Epithelial cell of proximal tubule (primary cell): ENCODE data around the gene MIOX. TPM values are rescaled to one million over a fixed set of nuclear protein-coding genes. Genes with fewer than 3 reads are reported as not detected.

ENCODE experiments used
- DNase-seq: peaks from one replicate; pipeline ENCODE4 v3.0.0-alpha.2; 2011; ENCODE audit warnings: low read depth
- H3K4me3 ChIP-seq: 2 replicates; pipeline ENCODE4 v1.5.1; 2011; ENCODE audit warnings: low read depth, mild to moderate bottlenecking, low read length
- total RNA-seq: library from RNA; depleted of rRNA; stranded (reverse); fragments of >200 nt; gene quantifications from 2 replicates; pipeline ENCODE4 v1.2.3, GENCODE V29; 2015
- TF ChIP-seq, protein P1 (sequence below): conservative IDR thresholded peaks from 2 replicates; pipeline ENCODE4 v1.5.1; 2012; ENCODE audit warnings: low read depth, mild to moderate bottlenecking, low read length

The MIOX gene
- total RNA-seq, 1 donor from 2014 or later: not detected

DNA sequence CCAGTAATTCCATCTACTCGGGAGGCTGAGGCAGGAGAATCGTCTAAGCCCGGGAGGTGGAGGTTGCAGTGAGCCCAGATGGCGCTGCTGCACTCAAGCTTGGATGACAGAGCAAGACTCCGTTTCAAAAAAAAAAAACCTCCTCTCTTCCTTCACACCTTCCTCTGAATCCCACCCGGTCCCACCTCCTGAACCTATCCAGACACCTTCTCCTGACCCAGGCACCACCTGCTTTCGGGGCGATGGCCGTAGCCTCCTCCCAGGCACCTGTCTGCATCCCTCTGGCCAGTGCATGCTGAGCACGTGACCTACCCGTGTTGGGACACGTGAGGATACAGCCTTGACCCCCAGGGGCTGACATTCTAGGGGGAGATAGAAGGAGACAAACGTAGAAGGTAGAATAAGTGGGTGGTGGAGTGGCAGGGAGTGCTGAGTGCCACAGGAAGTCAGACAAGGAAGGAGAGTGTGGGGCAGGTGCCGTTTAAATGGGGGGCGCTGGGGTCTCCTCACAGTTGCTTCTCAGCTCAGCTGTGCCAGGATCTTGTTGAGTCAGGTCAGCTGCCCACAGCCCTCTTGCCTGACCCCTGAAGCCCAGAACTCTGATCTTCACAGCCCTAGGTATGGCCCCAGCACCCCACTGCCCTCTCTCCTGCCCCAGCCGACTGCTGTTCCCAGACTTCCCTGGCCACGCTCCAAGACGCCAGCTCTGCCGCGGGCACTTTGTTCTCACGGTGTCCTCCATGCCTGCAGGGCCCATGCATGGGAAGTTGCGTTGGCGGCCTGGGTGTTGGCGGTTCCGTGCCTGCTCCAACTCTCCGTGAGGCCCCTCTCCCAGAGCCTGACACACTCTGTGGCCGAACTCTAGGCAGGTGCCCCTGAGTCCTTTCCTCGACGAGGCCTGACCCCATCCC lies 1.2 kb upstream of the MIOX start:
- no peak overlapping the region for H3K4me3 ChIP-seq
- TF ChIP-seq, protein P1, sequence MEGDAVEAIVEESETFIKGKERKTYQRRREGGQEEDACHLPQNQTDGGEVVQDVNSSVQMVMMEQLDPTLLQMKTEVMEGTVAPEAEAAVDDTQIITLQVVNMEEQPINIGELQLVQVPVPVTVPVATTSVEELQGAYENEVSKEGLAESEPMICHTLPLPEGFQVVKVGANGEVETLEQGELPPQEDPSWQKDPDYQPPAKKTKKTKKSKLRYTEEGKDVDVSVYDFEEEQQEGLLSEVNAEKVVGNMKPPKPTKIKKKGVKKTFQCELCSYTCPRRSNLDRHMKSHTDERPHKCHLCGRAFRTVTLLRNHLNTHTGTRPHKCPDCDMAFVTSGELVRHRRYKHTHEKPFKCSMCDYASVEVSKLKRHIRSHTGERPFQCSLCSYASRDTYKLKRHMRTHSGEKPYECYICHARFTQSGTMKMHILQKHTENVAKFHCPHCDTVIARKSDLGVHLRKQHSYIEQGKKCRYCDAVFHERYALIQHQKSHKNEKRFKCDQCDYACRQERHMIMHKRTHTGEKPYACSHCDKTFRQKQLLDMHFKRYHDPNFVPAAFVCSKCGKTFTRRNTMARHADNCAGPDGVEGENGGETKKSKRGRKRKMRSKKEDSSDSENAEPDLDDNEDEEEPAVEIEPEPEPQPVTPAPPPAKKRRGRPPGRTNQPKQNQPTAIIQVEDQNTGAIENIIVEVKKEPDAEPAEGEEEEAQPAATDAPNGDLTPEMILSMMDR: peak; percentile 24
- no peak for DNase-seq

DNA sequence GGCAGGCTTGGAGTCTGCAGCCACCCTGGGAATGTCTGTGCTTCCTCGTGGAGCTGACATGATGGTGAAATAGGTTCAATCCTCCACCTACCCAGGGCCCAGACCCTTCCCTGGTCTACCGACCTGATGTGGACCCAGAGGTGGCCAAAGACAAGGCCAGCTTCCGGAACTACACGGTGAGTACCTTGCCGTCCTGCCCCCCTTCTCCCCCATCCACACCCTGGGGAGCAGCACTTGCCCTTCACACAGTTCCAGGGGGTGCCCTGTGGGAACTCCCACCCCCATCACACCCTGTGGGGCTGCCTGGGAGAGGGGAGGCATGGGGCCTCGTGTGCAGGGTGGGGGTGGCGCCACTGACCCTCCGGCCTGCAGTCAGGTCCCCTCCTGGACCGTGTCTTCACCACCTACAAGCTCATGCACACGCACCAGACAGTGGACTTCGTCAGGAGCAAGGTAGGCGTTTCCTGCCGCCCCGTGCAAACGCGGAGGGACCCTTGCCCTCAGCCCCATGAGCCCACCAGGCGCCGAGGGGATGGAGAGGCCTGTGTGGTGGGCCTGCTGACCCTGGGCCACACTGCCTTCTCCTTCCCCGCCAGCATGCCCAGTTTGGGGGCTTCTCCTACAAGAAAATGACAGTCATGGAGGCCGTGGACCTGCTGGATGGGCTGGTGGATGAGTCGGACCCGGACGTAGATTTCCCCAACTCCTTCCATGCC lies 789 bp downstream of the MIOX start:
- H3K4me3 ChIP-seq: peak overlapping the region; percentile 58
- TF ChIP-seq, protein P1: no peak
- no peak for DNase-seq

DNA sequence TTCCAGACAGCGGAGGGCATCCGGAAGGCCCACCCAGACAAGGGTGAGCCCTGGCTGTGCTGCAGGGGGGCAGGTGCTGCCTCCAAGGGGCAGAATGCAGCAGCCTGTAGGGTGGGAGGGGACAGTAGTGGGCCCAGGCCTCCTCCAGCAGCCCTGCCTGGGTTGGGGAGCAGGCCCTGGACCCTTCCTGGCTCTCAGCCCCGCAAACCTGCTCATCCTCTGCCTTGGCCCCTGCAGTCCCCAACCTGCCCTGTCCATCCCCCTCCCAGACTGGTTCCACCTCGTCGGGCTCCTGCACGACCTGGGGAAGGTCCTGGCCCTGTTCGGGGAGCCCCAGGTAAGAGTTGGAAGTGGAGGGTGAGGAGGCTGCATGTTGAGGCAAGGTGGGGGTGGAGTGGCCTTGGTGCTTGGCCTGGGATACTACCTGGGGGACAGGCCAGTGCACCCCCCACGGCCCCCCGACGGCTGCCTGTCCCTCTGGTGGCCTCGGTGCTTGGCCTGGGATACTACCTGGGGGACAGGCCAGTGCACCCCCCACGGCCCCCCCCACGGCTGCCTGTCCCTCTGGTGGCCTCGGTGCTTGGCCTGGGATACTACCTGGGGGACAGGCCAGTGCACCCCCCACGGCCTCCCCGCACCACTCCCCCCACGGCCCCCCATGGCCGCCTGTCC lies 1.5 kb downstream of the MIOX start:
- H3K4me3 ChIP-seq: peak overlapping the region; percentile 58
- no peak for DNase-seq
- TF ChIP-seq, protein P1: no peak

DNA sequence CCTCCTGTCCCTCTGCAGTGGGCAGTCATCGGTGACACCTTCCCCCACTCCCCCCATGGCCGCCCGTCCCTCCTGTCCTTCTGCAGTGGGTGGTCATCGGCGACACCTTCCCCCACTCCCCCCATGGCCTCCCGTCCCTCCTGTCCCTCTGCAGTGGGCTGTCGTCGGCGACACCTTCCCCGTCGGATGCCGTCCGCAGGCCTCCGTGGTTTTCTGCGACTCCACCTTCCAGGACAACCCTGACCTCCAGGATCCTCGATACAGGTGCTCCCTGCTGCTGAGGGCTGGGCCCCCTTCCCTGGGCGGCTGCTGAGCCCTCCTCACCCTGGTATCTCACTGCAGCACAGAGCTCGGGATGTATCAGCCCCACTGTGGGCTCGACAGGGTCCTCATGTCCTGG lies 2.2 kb downstream of the MIOX start:
- no peak for DNase-seq
- TF ChIP-seq, protein P1: no peak
- H3K4me3 ChIP-seq: no peak overlapping the region

DNA sequence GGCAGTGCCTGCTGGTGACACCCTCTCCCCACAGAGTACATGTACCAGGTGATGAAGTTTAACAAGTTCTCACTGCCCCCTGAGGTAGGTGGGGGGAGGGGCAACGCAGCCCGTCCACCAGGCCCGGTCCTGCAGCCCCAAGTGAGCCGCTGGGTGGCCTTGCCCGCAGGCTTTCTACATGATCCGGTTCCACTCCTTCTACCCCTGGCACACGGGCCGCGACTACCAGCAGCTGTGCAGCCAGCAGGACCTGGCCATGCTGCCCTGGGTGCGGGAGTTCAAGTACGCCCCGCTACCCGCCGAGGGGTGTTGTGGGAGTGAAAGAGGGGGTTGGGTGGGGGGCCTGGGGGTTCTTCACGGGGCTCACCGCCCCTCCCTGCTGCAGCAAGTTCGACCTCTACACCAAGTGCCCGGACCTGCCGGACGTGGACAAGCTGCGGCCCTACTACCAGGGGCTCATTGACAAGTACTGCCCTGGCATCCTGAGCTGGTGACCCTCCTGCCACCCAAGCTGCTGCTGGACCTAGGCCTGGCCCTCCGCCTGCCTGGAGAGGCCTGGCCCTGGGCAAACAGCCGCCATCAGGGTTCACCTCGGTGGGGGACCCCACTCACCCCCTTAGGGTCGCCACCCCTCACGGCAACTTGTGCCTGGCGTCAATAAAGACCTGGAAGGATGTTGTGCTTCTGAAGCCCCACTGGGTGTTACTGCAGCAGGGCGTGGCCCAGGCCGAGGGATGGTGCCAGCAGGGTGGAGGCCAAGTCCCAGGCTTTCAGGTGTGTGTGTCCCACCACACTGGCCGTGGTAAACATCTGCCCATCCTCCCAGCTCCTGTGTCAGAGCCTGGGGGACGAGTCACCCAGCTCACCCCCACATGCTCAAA lies 2.9 kb downstream of the MIOX start:
- DNase-seq: no peak
- no peak overlapping the region for H3K4me3 ChIP-seq
- TF ChIP-seq, protein P1: no peak

- TF ChIP-seq, protein P1: no peak
- no peak for DNase-seq
Observed at GRCh38 chr22:50490531-50491308, 4.1 kb downstream of the MIOX start.

More at GRCh38 chr22:50490531-50491308, 4.1 kb downstream of the MIOX start:
- no peak overlapping the region for H3K4me3 ChIP-seq
